Right atrium auricular region (tissue), 2 donors: Measurements from ENCODE around the gene RGS6. TPM values are rescaled to one million over a fixed set of nuclear protein-coding genes. Genes with fewer than 3 reads are reported as not detected.
A peak's percentile ranks its signal among the peaks of the same experiment; 100 is the strongest.

Experiments used
- DNase-seq: peaks from one replicate; pipeline ENCODE4 v3.0.0-alpha.2; 2019; ENCODE audit warnings: low spot score
- H3K27ac ChIP-seq, 2 donors: fragments of 200-600 bp; sonication (generic); 1 replicate in 1 of 2; 2 replicates in 1 of 2; pipeline ENCODE4 v1.5.1; 2016 to 2019
- H3K27me3 ChIP-seq, 2 donors: fragments of 200-600 bp; sonication (generic); one replicate each; pipeline versions ENCODE4 v1.5.1 to v1.6.0; 2017 to 2019
- H3K36me3 ChIP-seq: fragments of 200-600 bp; sonication (generic); one replicate; pipeline ENCODE4 v1.5.1; 2016
- H3K4me1 ChIP-seq, 2 donors: fragments of 200-600 bp; sonication (generic); one replicate each; pipeline versions ENCODE4 v1.5.1 to v1.6.0; 2017 to 2019
- H3K4me3 ChIP-seq, 2 donors: fragments of 200-600 bp; sonication (generic); 1 replicate in 1 of 2; 2 replicates in 1 of 2; pipeline ENCODE4 v1.5.1; 2017 to 2019; ENCODE audit warnings: mild to moderate bottlenecking in 1 of 2, moderate library complexity in 1 of 2
- H3K9me3 ChIP-seq, 2 donors: fragments of 200-600 bp; sonication (generic); one replicate each; pipeline ENCODE4 v1.5.1; 2019
- CTCF ChIP-seq, 2 donors: fragments of 200-600 bp; sonication (generic); IDR thresholded peaks; one replicate each; pipeline ENCODE4 v1.5.1; 2019; ENCODE audit warnings: antibody characterized with exemption in 2 of 2
- total RNA-seq, 2 donors: library from RNA; depleted of rRNA; stranded (reverse); fragments of >200 nt; gene quantifications; one replicate each; pipeline ENCODE4 v1.1.0, GENCODE V29; 2016

RGS6 gene
- total RNA-seq, 2 donors from 2014 or later: 12.1 to 13.1 TPM

- peak; percentile 34 for DNase-seq
- Histone ChIP-seq H3K4me3 (no peak overlapping the region), H3K9me3 (no peaks in the 10 kb centered on the region), H3K4me1 (no peaks in the 10 kb centered on the region), H3K27me3 (no peaks in the 10 kb centered on the region), H3K27ac (peak overlapping the region in 1 of 2 donors; percentile 1), H3K36me3 (no peaks in the 10 kb centered on the region)
- no peak for TF ChIP-seq CTCF (IDR thresholded peaks at IDR 0.05)
Measured at GRCh38 chr14:72499746-72500145, 567.5 kb downstream of the RGS6 start.

- H3K36me3 ChIP-seq: no peaks in the 10 kb centered on the region
- TF ChIP-seq CTCF (IDR thresholded peaks at IDR 0.05): no peak
- peak overlapping the region in 1 of 2 donors; percentile 1 for H3K27ac ChIP-seq
- no peaks in the 10 kb centered on the region for H3K9me3 ChIP-seq
- H3K4me1 ChIP-seq: no peaks in the 10 kb centered on the region
- H3K27me3 ChIP-seq: no peaks in the 10 kb centered on the region
- peak; percentile 34 for DNase-seq
- H3K4me3 ChIP-seq: no peak overlapping the region
Measured at GRCh38 chr14:72500234-72500838, 568.1 kb downstream of the RGS6 start.

- Histone ChIP-seq H3K27ac (no peak overlapping the region), H3K9me3 (no peaks in the 10 kb centered on the region), H3K4me3 (no peak overlapping the region), H3K36me3 (no peaks in the 10 kb centered on the region), H3K4me1 (no peaks in the 10 kb centered on the region), H3K27me3 (no peaks in the 10 kb centered on the region)
- no peak for DNase-seq
- TF ChIP-seq CTCF (IDR thresholded peaks at IDR 0.05): no peak
Measured at GRCh38 chr14:72501439-72501838, 569.2 kb downstream of the RGS6 start.

- no peaks in the 10 kb centered on the region for H3K4me1 ChIP-seq
- TF ChIP-seq CTCF (IDR thresholded peaks at IDR 0.05): no peak
- no peaks in the 10 kb centered on the region for H3K36me3 ChIP-seq
- no peaks in the 10 kb centered on the region for H3K27me3 ChIP-seq
- no peaks in the 10 kb centered on the region for H3K9me3 ChIP-seq
- no peak overlapping the region for H3K27ac ChIP-seq
- no peak for DNase-seq
- H3K4me3 ChIP-seq: no peak overlapping the region
Measured at GRCh38 chr14:72503271-72503670, 571.0 kb downstream of the RGS6 start.

GRCh38 chr14:72503696-72504368 lies 571.6 kb downstream of the RGS6 start:
- Histone ChIP-seq H3K27me3 (no peaks in the 10 kb centered on the region), H3K9me3 (no peaks in the 10 kb centered on the region), H3K27ac (no peak overlapping the region), H3K36me3 (no peaks in the 10 kb centered on the region), H3K4me3 (no peak overlapping the region), H3K4me1 (no peaks in the 10 kb centered on the region)
- no peak for TF ChIP-seq CTCF (IDR thresholded peaks at IDR 0.05)
- DNase-seq: peak; percentile 34
